Left ventricle myocardium inferior (tissue), 1 donor: Measurements from ENCODE around the gene HNF1A. TPM values are rescaled to one million over a fixed set of nuclear protein-coding genes. Genes with fewer than 3 reads are reported as not detected.

Experiments used
- DNase-seq: peaks from one replicate; pipeline ENCODE4 v3.0.0-alpha.2; 2020
- H3K27ac ChIP-seq: fragments of 200-600 bp; replicated peaks from 2 replicates; pipeline ENCODE4 v1.8.0; 2021
- H3K27me3 ChIP-seq: fragments of 200-600 bp; 2 replicates; pipeline ENCODE4 v1.8.0; 2021; ENCODE audit warnings: low read depth
- H3K36me3 ChIP-seq: fragments of 200-600 bp; 2 replicates; pipeline ENCODE4 v1.8.0; 2021
- H3K4me1 ChIP-seq: fragments of 200-600 bp; 2 replicates; pipeline ENCODE4 v1.8.0; 2021
- H3K4me3 ChIP-seq: fragments of 200-600 bp; 2 replicates; pipeline ENCODE4 v1.8.0; 2021; ENCODE audit warnings: mild to moderate bottlenecking, moderate library complexity
- H3K9me3 ChIP-seq: fragments of 200-600 bp; replicated peaks from 2 replicates; pipeline ENCODE4 v1.8.0; 2021
- CTCF ChIP-seq: fragments of 200-600 bp; IDR thresholded peaks from 2 replicates; pipeline ENCODE4 v1.8.0; 2021; ENCODE audit warnings: antibody characterized with exemption, mild to moderate bottlenecking, borderline replicate concordance
- intact Hi-C: fragments of 100-400 bp; cut with micrococcal nuclease; formaldehyde crosslinking; loops from one replicate; pipeline ENCODE4 v1.11.0; 2022
- total RNA-seq: library from RNA; stranded (reverse); fragmentation: NEBNext Ultra II Directional; extraction: Animal tissue kit (Norgen Biotek cat#: 25700); gene quantifications from one replicate; pipeline ENCODE4 v1.2.1, GENCODE V29; 2021
- donor health status: DM: no; HTN: yes; CAD: no; lungs with severe emphysema.

The HNF1A gene
- total RNA-seq, 1 donor from 2014 or later: not detected

DNA sequence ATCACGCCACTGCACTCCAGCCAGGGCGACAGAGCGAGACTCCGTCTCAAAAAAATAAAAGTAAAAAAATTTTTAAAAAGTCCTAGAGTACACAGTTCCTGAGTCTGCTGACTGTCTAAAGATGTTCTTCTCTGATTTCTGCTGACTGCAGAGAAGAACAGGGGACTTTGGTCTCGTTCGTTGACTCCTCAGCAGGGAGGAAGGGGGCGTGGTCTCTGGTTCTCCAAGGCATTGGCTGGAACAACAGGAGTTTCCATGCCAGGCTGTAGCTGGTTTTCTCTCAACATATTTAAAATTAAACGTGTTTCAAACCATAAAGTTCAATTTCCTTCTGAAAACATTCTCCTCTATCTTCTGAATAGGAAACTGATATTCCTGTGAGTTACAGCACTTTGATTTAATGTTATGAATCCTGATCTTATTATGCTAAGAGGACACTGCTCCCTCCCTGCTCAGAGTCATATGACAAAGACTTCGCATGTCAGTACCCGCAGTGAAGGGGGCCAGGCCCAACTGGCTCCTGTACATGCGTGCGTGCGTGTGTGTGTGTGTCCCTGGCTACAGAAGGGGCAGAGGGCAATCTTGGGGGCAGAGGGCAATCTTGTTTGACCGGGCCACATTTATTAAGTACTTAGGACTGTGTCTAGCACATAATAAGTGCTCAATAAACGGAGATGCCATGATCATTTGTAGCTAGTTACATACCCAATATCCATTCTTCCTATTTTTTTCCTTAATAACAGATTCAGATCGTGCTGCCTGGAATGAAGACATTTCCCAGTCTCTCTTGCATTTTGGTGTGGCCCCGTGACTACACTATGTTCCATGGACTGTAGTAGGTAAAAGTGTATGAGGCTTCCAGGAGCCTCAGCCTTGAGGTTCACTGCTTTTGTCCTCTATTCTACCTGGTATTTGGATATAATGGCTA lies 16.5 kb upstream of the HNF1A start:
- Histone ChIP-seq H3K27me3 (peaks cover 9% of the 10 kb centered on the region), H3K4me3 (no peak overlapping the region), H3K27ac (no peak overlapping the region), H3K4me1 (no peaks in the 10 kb centered on the region), H3K36me3 (no peaks in the 10 kb centered on the region), H3K9me3 (no peaks in the 10 kb centered on the region)
- no peak for TF ChIP-seq CTCF
- intact Hi-C loops: no loop called here
- DNase-seq: peak; percentile 35

GRCh38 chr12:120962532-120963020 lies 15.8 kb upstream of the HNF1A start:
- Histone ChIP-seq H3K27ac (no peak overlapping the region), H3K4me1 (no peaks in the 10 kb centered on the region), H3K27me3 (peaks cover 3% of the 10 kb centered on the region), H3K9me3 (no peaks in the 10 kb centered on the region), H3K36me3 (no peaks in the 10 kb centered on the region), H3K4me3 (no peak overlapping the region)
- no peak for DNase-seq
- intact Hi-C loops: no loop called here
- TF ChIP-seq CTCF: no peak

- Histone ChIP-seq H3K9me3 (no peaks in the 10 kb centered on the region), H3K27me3 (no peaks in the 10 kb centered on the region), H3K36me3 (no peaks in the 10 kb centered on the region), H3K27ac (no peak overlapping the region), H3K4me1 (no peaks in the 10 kb centered on the region), H3K4me3 (no peak overlapping the region)
- intact Hi-C loops: no loop called here
- no peak for TF ChIP-seq CTCF
- DNase-seq: no peak
Measured at GRCh38 chr12:120964298-120964697, 14.0 kb upstream of the HNF1A start.

DNA sequence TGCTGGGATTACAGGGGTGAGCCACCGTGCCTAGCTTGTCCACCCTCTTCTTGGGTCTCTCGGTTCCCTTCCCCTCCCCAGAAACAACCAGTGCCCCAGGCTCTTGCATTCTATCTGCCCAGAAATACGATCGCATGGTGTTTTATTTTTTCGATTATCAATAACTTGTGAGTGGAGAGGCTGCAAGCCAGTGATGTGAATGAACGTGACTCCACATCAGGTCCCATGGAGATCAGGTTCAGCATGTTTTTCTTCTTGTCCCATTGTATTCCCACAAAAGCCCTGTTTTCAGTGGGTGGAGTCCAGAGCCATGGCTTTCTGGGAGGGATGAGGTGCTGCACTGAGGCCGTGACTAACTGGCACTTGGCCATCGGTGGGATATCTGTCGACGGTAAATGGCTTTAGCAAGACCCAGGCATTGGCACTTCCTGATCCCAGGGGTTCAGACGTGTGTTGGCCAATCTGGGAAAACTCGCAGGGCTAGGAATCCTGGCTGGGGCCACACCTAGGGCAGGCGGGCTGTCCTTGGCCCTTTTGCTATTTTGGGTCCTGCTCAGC lies 12.7 kb upstream of the HNF1A start:
- no peaks in the 10 kb centered on the region for H3K9me3 ChIP-seq
- H3K4me1 ChIP-seq: no peaks in the 10 kb centered on the region
- H3K27me3 ChIP-seq: no peaks in the 10 kb centered on the region
- intact Hi-C loops: no loop called here
- no peak overlapping the region for H3K27ac ChIP-seq
- H3K36me3 ChIP-seq: no peaks in the 10 kb centered on the region
- no peak for DNase-seq
- no peak for TF ChIP-seq CTCF
- H3K4me3 ChIP-seq: no peak overlapping the region

DNA sequence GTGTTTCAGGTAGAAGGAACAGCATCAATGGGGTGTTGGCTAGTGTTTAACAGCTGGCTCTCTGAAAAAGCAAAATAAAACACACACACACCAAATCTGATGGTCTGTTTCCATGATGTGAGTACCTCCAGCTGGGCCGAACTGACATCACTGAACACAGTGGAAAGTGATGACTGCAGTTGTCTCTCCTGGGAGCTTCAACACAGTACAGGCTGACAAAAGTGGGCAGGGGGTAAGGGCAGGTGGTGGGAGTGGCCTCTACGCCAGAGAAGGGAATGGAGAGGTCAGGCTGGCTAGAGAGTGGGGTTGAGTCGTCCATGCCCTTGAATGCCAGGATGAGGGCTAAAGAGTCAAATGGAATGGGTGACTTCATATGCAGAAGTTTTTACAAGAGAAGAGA lies 8.0 kb upstream of the HNF1A start:
- H3K36me3 ChIP-seq: no peaks in the 10 kb centered on the region
- no peak overlapping the region for H3K4me3 ChIP-seq
- no peaks in the 10 kb centered on the region for H3K9me3 ChIP-seq
- TF ChIP-seq CTCF: no peak
- H3K27me3 ChIP-seq: no peaks in the 10 kb centered on the region
- DNase-seq: no peak
- no peak overlapping the region for H3K27ac ChIP-seq
- intact Hi-C loops: loop anchor here (10.0 kb wide), 1 partner anchor 326 kb away; the partner anchor contains the start of gene CABP1
- no peaks in the 10 kb centered on the region for H3K4me1 ChIP-seq
